Activated naive CD8-positive, alpha-beta T cell (primary cell): ENCODE measurements around the gene MID2.
"Not testable (repeated sequence)": the region's sequence is repeated elsewhere in the genome, so short reads cannot be mapped to it uniquely, and the experiment has no call there.

Source experiments
- H3K27ac Mint-ChIP-seq: one replicate; pipeline ENCODE4 v1.8.0; 2021; ENCODE audit warnings: mixed read lengths
- H3K27me3 Mint-ChIP-seq: one replicate; pipeline ENCODE4 v1.8.0; 2021; ENCODE audit warnings: mixed read lengths
- H3K36me3 Mint-ChIP-seq: one replicate; pipeline ENCODE4 v1.8.0; 2021; ENCODE audit warnings: mixed read lengths
- H3K4me1 Mint-ChIP-seq: one replicate; pipeline ENCODE4 v1.8.0; 2021; ENCODE audit warnings: low read depth, mixed read lengths
- H3K4me3 Mint-ChIP-seq: one replicate; pipeline ENCODE4 v1.8.0; 2021; ENCODE audit warnings: mild to moderate bottlenecking, mixed read lengths
- H3K9me3 Mint-ChIP-seq: one replicate; pipeline ENCODE4 v1.8.0; 2021; ENCODE audit warnings: low read depth, mixed read lengths

The MID2 gene

GRCh38 chrX:107825698-107826237 lies at the start of gene MID2:
Gene MID2, plus strand, starts transcription at chrX:107825866. Its CDS starts 561 bp downstream, at chrX:107826427.
- peaks cover 42% of the 10 kb centered on the region for H3K4me1 Mint-ChIP-seq
- H3K4me3 Mint-ChIP-seq = peak within 1 kb of the TSS; percentile 87
- H3K27me3 Mint-ChIP-seq = no peaks in the 10 kb centered on the region
- no peaks in the 10 kb centered on the region for H3K9me3 Mint-ChIP-seq
- H3K36me3 Mint-ChIP-seq = no peaks in the 10 kb centered on the region
- H3K27ac Mint-ChIP-seq = peak within 1 kb of the TSS; percentile 68

- no peaks in the 10 kb centered on the region for H3K27me3 Mint-ChIP-seq
- peaks cover 19% of the 10 kb centered on the region for H3K4me1 Mint-ChIP-seq
- peak overlapping the region; percentile 46 for H3K27ac Mint-ChIP-seq
- H3K9me3 Mint-ChIP-seq = no peaks in the 10 kb centered on the region
- no peaks in the 10 kb centered on the region for H3K36me3 Mint-ChIP-seq
- H3K4me3 Mint-ChIP-seq = peak overlapping the region; percentile 88
These were observed 48.8 kb upstream of the MID2 start for GRCh38 chrX:107776649-107777535.

- Mint-ChIP-seq H3K36me3 (no peaks in the 10 kb centered on the region), H3K27me3 (no peaks in the 10 kb centered on the region), H3K27ac (peak within 1 kb of the TSS; percentile 46), H3K4me3 (peak within 1 kb of the TSS; percentile 88), H3K4me1 (peaks cover 13% of the 10 kb centered on the region), H3K9me3 (no peaks in the 10 kb centered on the region)
These were observed 48.2 kb upstream of the MID2 start, which contains the start of gene NCBP2L for GRCh38 chrX:107777536-107777832. Gene NCBP2L, plus strand, starts transcription at chrX:107777733. Its CDS starts 16,488 bp downstream, at chrX:107794221.

GRCh38 chrX:107780525-107780924 lies 45.1 kb upstream of the MID2 start:
- Mint-ChIP-seq H3K27me3 (no peaks in the 10 kb centered on the region), H3K36me3 (no peaks in the 10 kb centered on the region), H3K4me1 (peaks cover 7% of the 10 kb centered on the region), H3K4me3 (no peak overlapping the region), H3K9me3 (no peaks in the 10 kb centered on the region), H3K27ac (no peak overlapping the region)

GRCh38 chrX:107787827-107788226 lies 37.8 kb upstream of the MID2 start:
- Mint-ChIP-seq H3K36me3 (no peaks in the 10 kb centered on the region), H3K4me1 (no peaks in the 10 kb centered on the region), H3K27ac (no peak overlapping the region), H3K4me3 (no peak overlapping the region), H3K27me3 (no peaks in the 10 kb centered on the region), H3K9me3 (no peaks in the 10 kb centered on the region)

- H3K27ac Mint-ChIP-seq = no peak overlapping the region
- no peaks in the 10 kb centered on the region for H3K9me3 Mint-ChIP-seq
- H3K36me3 Mint-ChIP-seq = no peaks in the 10 kb centered on the region
- no peak overlapping the region for H3K4me3 Mint-ChIP-seq
- peaks cover 2% of the 10 kb centered on the region for H3K27me3 Mint-ChIP-seq
- no peaks in the 10 kb centered on the region for H3K4me1 Mint-ChIP-seq
These were observed 21.2 kb upstream of the MID2 start for GRCh38 chrX:107804427-107804826.

- no peaks in the 10 kb centered on the region for H3K9me3 Mint-ChIP-seq
- no peak overlapping the region for H3K27ac Mint-ChIP-seq
- no peak overlapping the region for H3K4me3 Mint-ChIP-seq
- H3K36me3 Mint-ChIP-seq = no peaks in the 10 kb centered on the region
- H3K4me1 Mint-ChIP-seq = no peaks in the 10 kb centered on the region
- peaks cover 2% of the 10 kb centered on the region for H3K27me3 Mint-ChIP-seq
These were observed 20.5 kb upstream of the MID2 start for GRCh38 chrX:107805179-107805578.

- not testable (repeated sequence) for H3K4me3 Mint-ChIP-seq, H3K36me3 Mint-ChIP-seq, H3K27ac Mint-ChIP-seq, H3K27me3 Mint-ChIP-seq, H3K9me3 Mint-ChIP-seq, H3K4me1 Mint-ChIP-seq
These were observed 15.6 kb upstream of the MID2 start for GRCh38 chrX:107810053-107810452.

- Mint-ChIP-seq H3K4me3 (no peak overlapping the region), H3K27me3 (no peaks in the 10 kb centered on the region), H3K27ac (no peak overlapping the region), H3K36me3 (no peaks in the 10 kb centered on the region), H3K4me1 (peaks cover 6% of the 10 kb centered on the region), H3K9me3 (no peaks in the 10 kb centered on the region)
These were observed 6.7 kb upstream of the MID2 start for GRCh38 chrX:107818900-107819521.

GRCh38 chrX:107823042-107823441 lies 2.6 kb upstream of the MID2 start:
- Mint-ChIP-seq H3K4me1 (peaks cover 30% of the 10 kb centered on the region), H3K27me3 (no peaks in the 10 kb centered on the region), H3K4me3 (no peak overlapping the region), H3K36me3 (no peaks in the 10 kb centered on the region), H3K9me3 (no peaks in the 10 kb centered on the region), H3K27ac (no peak overlapping the region)

GRCh38 chrX:107823456-107823855 lies 2.2 kb upstream of the MID2 start:
- no peaks in the 10 kb centered on the region for H3K27me3 Mint-ChIP-seq
- peaks cover 30% of the 10 kb centered on the region for H3K4me1 Mint-ChIP-seq
- no peak overlapping the region for H3K27ac Mint-ChIP-seq
- no peak overlapping the region for H3K4me3 Mint-ChIP-seq
- no peaks in the 10 kb centered on the region for H3K36me3 Mint-ChIP-seq
- no peaks in the 10 kb centered on the region for H3K9me3 Mint-ChIP-seq

GRCh38 chrX:107826238-107827029 lies 768 bp downstream of the MID2 start:
- Mint-ChIP-seq H3K27me3 (no peaks in the 10 kb centered on the region), H3K36me3 (no peaks in the 10 kb centered on the region), H3K4me3 (peak overlapping the region; percentile 81), H3K27ac (peak overlapping the region; percentile 86), H3K9me3 (no peaks in the 10 kb centered on the region), H3K4me1 (peaks cover 46% of the 10 kb centered on the region)

GRCh38 chrX:107827030-107827831 lies 1.6 kb downstream of the MID2 start:
- no peaks in the 10 kb centered on the region for H3K9me3 Mint-ChIP-seq
- peaks cover 46% of the 10 kb centered on the region for H3K4me1 Mint-ChIP-seq
- peak overlapping the region; percentile 86 for H3K27ac Mint-ChIP-seq
- no peaks in the 10 kb centered on the region for H3K36me3 Mint-ChIP-seq
- no peaks in the 10 kb centered on the region for H3K27me3 Mint-ChIP-seq
- peak overlapping the region; percentile 81 for H3K4me3 Mint-ChIP-seq

- Mint-ChIP-seq H3K9me3 (no peaks in the 10 kb centered on the region), H3K4me1 (peaks cover 46% of the 10 kb centered on the region), H3K36me3 (no peaks in the 10 kb centered on the region), H3K27ac (peak overlapping the region; percentile 79), H3K27me3 (no peaks in the 10 kb centered on the region), H3K4me3 (peak overlapping the region; percentile 81)
These were observed 2.2 kb downstream of the MID2 start for GRCh38 chrX:107827852-107828251.
